K562 (cell line): ENCODE data around the gene PIP4K2C. TPM values are rescaled to one million over a fixed set of nuclear protein-coding genes. Genes with fewer than 3 reads are reported as not detected.
A peak's percentile ranks its signal among the peaks of the same experiment; 100 is the strongest.

Experiments
- ATAC-seq: fragments of 200-7000 bp; cut with Tn5 transposase; 3 replicates; pipeline ENCODE4 v1.9.1; 2020; ENCODE audit warnings: moderate library complexity
- BruUV-seq: library from RNA; stranded (reverse); fragments of 400-500 nt; replicated peaks from 2 replicates; lab custom pipeline; 2021; lab: Mats Ljungman, UMichigan
- CTCF ChIA-PET: fragments of 300-600 bp; formaldehyde crosslinking; extraction: SDS; loops from one replicate; lab custom pipeline; 2021; ENCODE audit warnings: low intra/inter-chr PET ratio; lab: Yijun Ruan, JAX
- POLR2A ChIA-PET: fragments of 300-600, 350-650 bp; sonication (Branson Sonifier 250); formaldehyde crosslinking; extraction: SDS; loops from one replicate; lab custom pipeline; 2021; ENCODE audit warnings: antibody characterized with exemption, inconsistent platforms; lab: Yijun Ruan, JAX
- DNase-seq, 4 experiments: peaks; one replicate each; pipeline versions ENCODE4 v3.0.0 to v3.0.0-alpha.2; 2011 to 2018; ENCODE audit warnings: low spot score in 3 of 4, mixed read lengths in 3 of 4; ENCODE audit errors: extremely low read depth in 1 of 4
- FAIRE-seq: peaks from 2 replicates; lab custom pipeline; 2011; peaks lifted over from hg19 to GRCh38; lab: Jason Lieb, UNC
- H2AFZ ChIP-seq: 2 replicates; pipeline ENCODE4 v1.6.0; 2011; ENCODE audit warnings: low read depth, low read length, control low read depth, inconsistent platforms
- H3K27ac ChIP-seq: fragments of 200-600 bp; 3 replicates; pipeline ENCODE4 v1.8.0; 2011; ENCODE audit warnings: low read depth, mild to moderate bottlenecking, control low read depth, inconsistent platforms, low read length, moderate library complexity, mixed read lengths; ENCODE audit errors: extremely low read depth
- H3K27me3 ChIP-seq, 2 experiments: fragments of 300-600 bp in 1 of 2; 2 replicates in 1 of 2; 3 replicates in 1 of 2; pipeline versions ENCODE4 v1.6.0 to v1.8.0; 2011; ENCODE audit warnings: inconsistent platforms in 2 of 2, low read length in 2 of 2, mild to moderate bottlenecking in 1 of 2, mixed read lengths in 1 of 2, moderate library complexity in 1 of 2; ENCODE audit not compliant: control insufficient read depth in 2 of 2, insufficient read depth in 2 of 2
- H3K36me3 ChIP-seq: fragments of 300-600 bp; 3 replicates; pipeline ENCODE4 v1.8.0; 2011; ENCODE audit warnings: mild to moderate bottlenecking, low read length, inconsistent platforms; ENCODE audit not compliant: control insufficient read depth, insufficient read depth
- H3K4me1 ChIP-seq, 2 experiments: fragments of 200-600 bp in 1 of 2; replicated peaks in 1 of 2; 2 replicates in 1 of 2; 3 replicates in 1 of 2; pipeline versions ENCODE4 v1.5.1 to v1.8.0; 2011; ENCODE audit warnings: inconsistent platforms in 2 of 2, low read length in 2 of 2, mild to moderate bottlenecking in 1 of 2, mixed read lengths in 1 of 2, moderate library complexity in 1 of 2; ENCODE audit not compliant: control insufficient read depth in 2 of 2, insufficient read depth in 2 of 2
- H3K4me2 ChIP-seq: 2 replicates; pipeline ENCODE4 v1.6.1; 2011; ENCODE audit warnings: low read length, control low read depth, inconsistent platforms, mixed read lengths; ENCODE audit not compliant: insufficient read depth
- H3K4me3 ChIP-seq: fragments of 200-600 bp; sonication (generic), shearing (Covaris generic); 2 replicates; pipeline ENCODE4 v1.5.1; 2016; ENCODE audit warnings: control low read depth, inconsistent platforms
- H3K79me2 ChIP-seq: fragments of 200-600 bp; 3 replicates; pipeline ENCODE4 v1.8.0; 2011; ENCODE audit warnings: low read length, inconsistent platforms; ENCODE audit not compliant: control insufficient read depth, insufficient read depth
- H3K9ac ChIP-seq, 2 experiments: 2 replicates each; pipeline versions ENCODE4 v1.6.0 to v1.6.1; 2011; ENCODE audit warnings: low read depth in 2 of 2, low read length in 2 of 2, control low read depth in 1 of 2, inconsistent platforms in 1 of 2, mild to moderate bottlenecking in 1 of 2, mixed read lengths in 1 of 2; ENCODE audit not compliant: insufficient read depth in 1 of 2
- H3K9me1 ChIP-seq: one replicate; pipeline ENCODE4 v1.6.0; 2011; ENCODE audit warnings: inconsistent platforms, mild to moderate bottlenecking, low read length, moderate library complexity; ENCODE audit not compliant: control insufficient read depth, insufficient read depth
- H3K9me3 ChIP-seq: replicated peaks from 2 replicates; pipeline ENCODE4 v1.5.1; 2011; ENCODE audit warnings: low read depth, low read length, inconsistent platforms; ENCODE audit not compliant: control insufficient read depth, insufficient read depth
- H4K20me1 ChIP-seq: replicated peaks from 2 replicates; pipeline ENCODE4 v1.6.1; 2011; ENCODE audit warnings: low read length, inconsistent platforms, mixed read lengths; ENCODE audit not compliant: control insufficient read depth, insufficient read depth
- CBFB ChIP-seq: sonication (generic); formaldehyde crosslinking; IDR thresholded peaks from 2 replicates; pipeline ENCODE4 v1.4.0; 2020; ENCODE audit warnings: mild to moderate bottlenecking, missing genetic modification reagents
- DDX20 ChIP-seq: fragments of 450-650 bp; IDR thresholded peaks from 2 replicates; pipeline ENCODE4 v1.6.1; 2016; ENCODE audit warnings: missing genetic modification characterization, low read depth, mild to moderate bottlenecking, missing compliant biosample characterization, moderate library complexity
- E4F1 ChIP-seq: fragments of 250-450 bp; sonication (Bioruptor Pico); IDR thresholded peaks from 2 replicates; pipeline ENCODE4 v1.5.0; 2021; ENCODE audit warnings: mild to moderate bottlenecking, borderline replicate concordance
- HDAC1 ChIP-seq, 2 experiments: fragments of 450-650 bp; IDR thresholded peaks; 2 replicates each; pipeline ENCODE4 v1.6.1; 2016 to 2017; ENCODE audit warnings: inconsistent platforms in 1 of 2, mild to moderate bottlenecking in 1 of 2, moderate library complexity in 1 of 2
- IRF2 ChIP-seq: sonication (generic); formaldehyde crosslinking; IDR thresholded peaks from 2 replicates; pipeline ENCODE4 v1.8.1; 2022; ENCODE audit warnings: mild to moderate bottlenecking, missing genetic modification reagents
- KLF16 ChIP-seq: IDR thresholded peaks from 2 replicates; pipeline ENCODE4 v1.6.1; 2016; ENCODE audit warnings: antibody characterized with exemption
- KLF6 ChIP-seq: fragments of 250-450 bp; sonication (Bioruptor Pico); IDR thresholded peaks from 2 replicates; pipeline ENCODE4 v1.4.0; 2020; ENCODE audit warnings: mild to moderate bottlenecking, moderate library complexity, borderline replicate concordance
- L3MBTL2 ChIP-seq: fragments of 450-650 bp; IDR thresholded peaks from 2 replicates; pipeline ENCODE4 v1.6.1; 2016; ENCODE audit warnings: mild to moderate bottlenecking, moderate library complexity
- LARP7 ChIP-seq: fragments of 450-650 bp; IDR thresholded peaks from 2 replicates; pipeline ENCODE4 v1.6.1; 2016
- MBD1 ChIP-seq: fragments of 250-450 bp; sonication (Bioruptor Pico); IDR thresholded peaks from 2 replicates; pipeline ENCODE4 v1.8.0; 2022; ENCODE audit warnings: inconsistent platforms
- TFAP4 ChIP-seq: sonication (generic); formaldehyde crosslinking; IDR thresholded peaks from 2 replicates; pipeline ENCODE4 v1.8.0; 2022; ENCODE audit warnings: missing genetic modification reagents, mild to moderate bottlenecking, moderate library complexity, borderline replicate concordance
- ZBTB7A ChIP-seq: IDR thresholded peaks from 2 replicates; pipeline ENCODE4 v1.6.1; 2011; ENCODE audit warnings: low read depth, mild to moderate bottlenecking, low read length, moderate library complexity, borderline replicate concordance; ENCODE audit not compliant: control insufficient read depth
- ZFPM2 ChIP-seq: fragments of 250-450 bp; sonication (Bioruptor Pico); IDR thresholded peaks from 2 replicates; pipeline ENCODE4 v1.5.1; 2022; ENCODE audit warnings: mild to moderate bottlenecking
- ZNF589 ChIP-seq: fragments of 200-800 bp; sonication (Bioruptor generic); IDR thresholded peaks from 2 replicates; pipeline ENCODE4 v1.6.1; 2016; ENCODE audit warnings: low read depth, missing genetic modification characterization, missing compliant biosample characterization
- WGBS: fragments of 100-300 bp; shearing (Covaris generic); methylation state at CpG from one replicate; pipeline ENCODE4 v1.1.6; 2016; ENCODE audit warnings: low coverage, mixed read lengths; ENCODE audit not compliant: insufficient coverage; ENCODE audit errors: missing lambda C conversion rate; 5-methylcytosine and 5-hydroxymethylcytosine counted together
- in situ Hi-C: fragments of 300-500 bp; cut with MboI; formaldehyde crosslinking; loops from 4 replicates; pipeline ENCODE4 v1.15.0; 2018; ENCODE audit warnings: inconsistent platforms, mixed read lengths
- intact Hi-C: fragments of 100-400 bp; cut with micrococcal nuclease; formaldehyde crosslinking; loops from 2 replicates; pipeline ENCODE4 v1.14.2; 2022
- polyA plus RNA-seq, 8 experiments: library from polyadenylated mRNA; depleted of rRNA in 4 of 8; stranded (reverse) in 5 of 8; unstranded in 3 of 8; fragments of >200 nt; fragmentation: Nextera tagmentation in 2 of 8; fragmentation: Illumina TruSeq in 1 of 8; extraction: Ambion mirVana in 2 of 8; extraction: Trizol in 1 of 8; gene quantifications; 2 replicates each; pipeline versions ENCODE4 v1.2.1 to v1.2.3, GENCODE V29; 2011 to 2014; ENCODE audit warnings: inconsistent platforms in 1 of 8, missing spikeins in 1 of 8
- total RNA-seq, 7 experiments: library from RNA; depleted of rRNA in 6 of 7; stranded (reverse); fragments of >200 nt in 6 of 7; fragmentation: Illumina TruSeq in 2 of 7; extraction: Trizol in 2 of 7; gene quantifications; 2 replicates each; pipeline versions ENCODE4 v1.2.1 to v1.2.3, GENCODE V29; 2011 to 2021; ENCODE audit warnings: low replicate concordance in 1 of 7

Gene PIP4K2C
- total and polyA plus RNA-seq, 9 of the 15 experiments (the other 6 are each of a cell fraction or from before 2014, with no cell fraction given), result 9.0 to 41.4 (median 18.3) TPM

- H3K79me2 ChIP-seq, result peaks cover 2% of the 10 kb centered on the region; the same call in 2 of the 3 replicates
- no peak overlapping the region for H2AFZ ChIP-seq
- intact Hi-C loops (no loop called here), in situ Hi-C loops (no loop called here)
- H3K27ac ChIP-seq, result no peak overlapping the region; the same call in 2 of the 3 replicates
- BruUV-seq, result no TSS peak
- H3K27me3 ChIP-seq, result no peaks in the 10 kb centered on the region
- ChIA-PET POLR2A (interaction anchor here (0.8 to 2.4 kb wide), 7 partner anchors 8 to 94 kb away, joined by 3 to 10 read pairs (median 5); partner anchors contain the start of genes DDIT3 and DTX3), CTCF (no interaction called here)
- H3K9me3 ChIP-seq, result no peaks in the 10 kb centered on the region
- H3K4me2 ChIP-seq, result peak overlapping the region; percentile 67
- H4K20me1 ChIP-seq, result no peaks in the 10 kb centered on the region
- H3K9me1 ChIP-seq, result peaks cover 4% of the 10 kb centered on the region
- no peak overlapping the region for H3K4me3 ChIP-seq
- FAIRE-seq, result peak; percentile 62
- ATAC-seq, result 0 out of 3 replicates have a peak, but pooled peaks have one; percentile 3
- peak in 1 of 4 experiments; percentile 43 for DNase-seq
- peak overlapping the region in 1 of 2 experiments; percentile 83; a peak in 2 of 4 replicates for H3K9ac ChIP-seq
- peaks cover 55 to 63% of the 10 kb centered on the region in 2 experiments for H3K4me1 ChIP-seq
- H3K36me3 ChIP-seq, result peaks cover 16% of the 10 kb centered on the region; the same call in 2 of the 3 replicates
- WGBS, result 45% methylated on average over 7 of the region's 10 CpGs
- TF ChIP-seq KLF6, result no peak
- TF ChIP-seq ZFPM2 (CRISPR knock-in tag), result no peak
- TF ChIP-seq HDAC1 (IDR thresholded peaks at IDR 0.05), result no peak
- TF ChIP-seq LARP7, result no peak
- no peak for TF ChIP-seq KLF16
- no peak for TF ChIP-seq E4F1 (CRISPR knock-in tag)
- no peak for TF ChIP-seq MBD1 (CRISPR knock-in tag)
- TF ChIP-seq ZBTB7A, result no peak
- no peak for TF ChIP-seq DDX20
- no peak for TF ChIP-seq IRF2
- TF ChIP-seq L3MBTL2, result peak; percentile 49
- TF ChIP-seq TFAP4 (CRISPR knock-in tag), result 0 out of 2 replicates have a peak, but pooled peaks have one; percentile 29
- no peak for TF ChIP-seq CBFB (CRISPR knock-in tag)
- TF ChIP-seq ZNF589, result no peak
These were observed 21.9 kb downstream of the PIP4K2C start for GRCh38 chr12:57612711-57613426.
